Endothelial cell of umbilical vein (primary cell): ENCODE measurements around the gene HOXA4. TPM values are rescaled to one million over a fixed set of nuclear protein-coding genes. Genes with fewer than 3 reads are reported as not detected.

Experiments used
- BruUV-seq: library from RNA; stranded (reverse); fragments of 400-500 nt; replicated peaks from 2 replicates; lab custom pipeline; 2021; lab: Mats Ljungman, UMichigan
- CTCF ChIA-PET: fragments of 300-600, 350-600 bp; sonication (Branson Sonifier 250); formaldehyde crosslinking; loops from one replicate; lab custom pipeline; 2021; ENCODE audit warnings: antibody characterized with exemption, inconsistent platforms; lab: Charles Lee
- POLR2A ChIA-PET: fragments of 300-600, 350-600 bp; sonication (Branson Sonifier 250); formaldehyde crosslinking; loops from one replicate; lab custom pipeline; 2021; ENCODE audit warnings: antibody characterized with exemption, inconsistent platforms; lab: Charles Lee
- DNase-seq: peaks from one replicate; pipeline ENCODE4 v3.0.0-alpha.2; 2011; ENCODE audit warnings: low read depth, low spot score
- FAIRE-seq: peaks from 2 replicates; lab custom pipeline; 2011; peaks lifted over from hg19 to GRCh38; lab: Jason Lieb, UNC
- H2AFZ ChIP-seq: 2 replicates; pipeline ENCODE4 v1.6.0; 2012; ENCODE audit warnings: low read depth, low read length, control low read depth, inconsistent platforms
- H3K27ac ChIP-seq: 2 replicates; pipeline ENCODE4 v1.5.1; 2011; ENCODE audit warnings: low read depth, mild to moderate bottlenecking, control low read depth, low read length, moderate library complexity; ENCODE audit not compliant: insufficient read depth
- H3K27me3 ChIP-seq, 2 experiments: 2 replicates each; pipeline versions ENCODE4 v1.6.0 to v1.6.1; 2011; ENCODE audit warnings: low read length in 2 of 2, mixed read lengths in 1 of 2; ENCODE audit not compliant: control insufficient read depth in 2 of 2, insufficient read depth in 2 of 2
- H3K36me3 ChIP-seq, 2 experiments: 2 replicates in 1 of 2; 3 replicates in 1 of 2; pipeline ENCODE4 v1.5.1; 2011; ENCODE audit warnings: low read length in 2 of 2, mild to moderate bottlenecking in 1 of 2, moderate library complexity in 1 of 2; ENCODE audit not compliant: control insufficient read depth in 2 of 2, insufficient read depth in 2 of 2; ENCODE audit errors: extremely low read depth in 1 of 2
- H3K4me1 ChIP-seq: 3 replicates; pipeline ENCODE4 v1.5.1; 2011; ENCODE audit warnings: mild to moderate bottlenecking, low read length; ENCODE audit not compliant: control insufficient read depth, insufficient read depth; ENCODE audit errors: extremely low read depth
- H3K4me2 ChIP-seq: 2 replicates; pipeline ENCODE4 v1.6.1; 2011; ENCODE audit warnings: low read length, control low read depth, mixed read lengths; ENCODE audit not compliant: insufficient read depth
- H3K4me3 ChIP-seq, 3 experiments: fragments of 200-600 bp in 1 of 3; sonication (generic), shearing (Covaris generic) in 1 of 3; replicated peaks in 1 of 3; 2 replicates each; pipeline ENCODE4 v1.5.1; 2011 to 2016; ENCODE audit warnings: control low read depth in 3 of 3, low read length in 3 of 3, mild to moderate bottlenecking in 2 of 3, inconsistent platforms in 1 of 3, low read depth in 1 of 3, moderate library complexity in 1 of 3; ENCODE audit not compliant: insufficient read depth in 1 of 3
- H3K79me2 ChIP-seq: 2 replicates; pipeline ENCODE4 v1.6.0; 2012; ENCODE audit warnings: low read length, inconsistent platforms; ENCODE audit not compliant: control insufficient read depth, insufficient read depth
- H3K9ac ChIP-seq: replicated peaks from 2 replicates; pipeline ENCODE3; 2011; ENCODE audit warnings: low read length, control low read depth; ENCODE audit not compliant: insufficient read depth; ENCODE audit errors: extremely low read depth
- H3K9me1 ChIP-seq: replicated peaks from 3 replicates; pipeline ENCODE4 v1.6.0; 2011; ENCODE audit warnings: mild to moderate bottlenecking, low read length; ENCODE audit not compliant: control insufficient read depth, insufficient read depth; ENCODE audit errors: extremely low read depth
- H3K9me3 ChIP-seq: replicated peaks from 2 replicates; pipeline ENCODE4 v1.5.1; 2012; ENCODE audit warnings: low read length, inconsistent platforms; ENCODE audit not compliant: control insufficient read depth, insufficient read depth
- H4K20me1 ChIP-seq: replicated peaks from 2 replicates; pipeline ENCODE3; 2011; ENCODE audit warnings: mild to moderate bottlenecking, low read length; ENCODE audit not compliant: control insufficient read depth, insufficient read depth; ENCODE audit errors: extremely low read depth
- CTCF ChIP-seq, 2 donors: IDR thresholded peaks; 1 replicate in 1 of 2; 2 replicates in 1 of 2; pipeline ENCODE4 v1.5.1; 2011; ENCODE audit warnings: low read length in 2 of 2, mild to moderate bottlenecking in 2 of 2, moderate library complexity in 2 of 2, control low read depth in 1 of 2, inconsistent platforms in 1 of 2, low read depth in 1 of 2; ENCODE audit not compliant: insufficient read depth in 1 of 2; ENCODE audit errors: extremely low read depth in 1 of 2
- EZH2 ChIP-seq: IDR thresholded peaks from 2 replicates; pipeline ENCODE4 v1.6.1; 2012; ENCODE audit warnings: borderline replicate concordance, low read depth, mild to moderate bottlenecking, moderate library complexity, low read length, inconsistent platforms; ENCODE audit not compliant: severe bottlenecking
- FOS ChIP-seq: IDR thresholded peaks from 2 replicates; pipeline ENCODE4 v1.6.1; 2011; ENCODE audit warnings: mild to moderate bottlenecking, low read length, moderate library complexity, borderline replicate concordance; ENCODE audit not compliant: insufficient read depth
- JUN ChIP-seq: IDR thresholded peaks from 2 replicates; pipeline ENCODE4 v1.6.1; 2011; ENCODE audit warnings: borderline replicate concordance, low read depth; ENCODE audit not compliant: insufficient read length, insufficient read depth
- MAX ChIP-seq: IDR thresholded peaks from 2 replicates; pipeline ENCODE4 v1.6.1; 2011; ENCODE audit not compliant: insufficient read depth, insufficient read length
- POLR2A ChIP-seq: IDR thresholded peaks from 2 replicates; pipeline ENCODE4 v1.6.1; 2012; ENCODE audit warnings: low read depth, mild to moderate bottlenecking, control low read depth, low read length
- POLR2AphosphoS5 ChIP-seq: IDR thresholded peaks from 2 replicates; pipeline ENCODE4 v1.6.1; 2012; ENCODE audit warnings: low read depth, mild to moderate bottlenecking, control low read depth, low read length, moderate library complexity; ENCODE audit not compliant: insufficient read depth
- dilution Hi-C: fragments of 300-500 bp; cut with MboI; formaldehyde crosslinking; loops from one replicate; pipeline ENCODE4 v1.15.0; 2019; ENCODE audit warnings: low sequenced_read_pairs; ENCODE audit not compliant: extremely low pct_ligation_motif_present
- intact Hi-C: fragments of 100-400 bp; cut with micrococcal nuclease; formaldehyde crosslinking; loops from one replicate; pipeline ENCODE4 v1.10.0; 2022
- polyA plus RNA-seq, 4 experiments: library from polyadenylated mRNA; depleted of rRNA in 3 of 4; stranded (reverse) in 3 of 4; unstranded in 1 of 4; fragments of >200 nt; gene quantifications; 2 replicates each; pipeline versions ENCODE4 v1.2.1 to v1.2.3, GENCODE V29; 2011 to 2012; ENCODE audit warnings: missing spikeins in 1 of 4
- total RNA-seq: library from RNA; stranded (reverse); gene quantifications from 2 replicates; pipeline ENCODE4 v1.2.3, GENCODE V29; 2021

Gene HOXA4
- total and polyA plus RNA-seq, 2 donors (not counting 3 experiments of a cell fraction or from before 2014, with no cell fraction given) = 4.9 to 8.1 TPM

GRCh38 chr7:27156508-27156898, 25.9 kb upstream of the HOXA4 start, which contains the start of gene HOXA7:
TSS of gene HOXA7 (minus strand) at chr7:27156675. CDS start at chr7:27156545, 130 bp downstream.
- FAIRE-seq (peak; percentile 88), DNase-seq (peak; percentile 88)
- Histone ChIP-seq H3K4me1 (peaks cover 69% of the 10 kb centered on the region), H3K9me1 (no peaks in the 10 kb centered on the region), H3K9me3 (no peaks in the 10 kb centered on the region), H3K4me2 (peak within 1 kb of the TSS; percentile 92), H3K27me3 (no peaks in the 10 kb centered on the region), H4K20me1 (no peaks in the 10 kb centered on the region), H3K27ac (peak within 1 kb of the TSS; percentile 96), H2AFZ (peak within 1 kb of the TSS; percentile 58), H3K79me2 (peaks cover 77% of the 10 kb centered on the region), H3K36me3 (no peaks in the 10 kb centered on the region), H3K9ac (peak within 1 kb of the TSS; percentile 78), H3K4me3 (peak within 1 kb of the TSS; percentile 59 to 76 (median 60))
- intact Hi-C loops = loop anchor here (5.0 kb wide), 1 partner anchor 999 kb away; no protein-coding TSS in a partner anchor
- ChIA-PET CTCF (interaction anchor here (0.6 to 4.1 kb wide), 13 partner anchors 13 to 1066 kb away, joined by 3 to 48 read pairs (median 4); partner anchors contain the start of genes HOXA10 and HOXA5), POLR2A (interaction anchor here (0.5 to 1.7 kb wide), 3 partner anchors 12 to 957 kb away, joined by 3 to 5 read pairs (median 4); no protein-coding TSS in a partner anchor)
- peak; percentile 13 for TF ChIP-seq POLR2A
- peak; percentile 99 for TF ChIP-seq MAX
- no peak for TF ChIP-seq EZH2
- no TSS peak for BruUV-seq
- dilution Hi-C loops = loop anchor here (25.0 kb wide), 1 partner anchor 969 kb away; no protein-coding TSS in a partner anchor

DNA sequence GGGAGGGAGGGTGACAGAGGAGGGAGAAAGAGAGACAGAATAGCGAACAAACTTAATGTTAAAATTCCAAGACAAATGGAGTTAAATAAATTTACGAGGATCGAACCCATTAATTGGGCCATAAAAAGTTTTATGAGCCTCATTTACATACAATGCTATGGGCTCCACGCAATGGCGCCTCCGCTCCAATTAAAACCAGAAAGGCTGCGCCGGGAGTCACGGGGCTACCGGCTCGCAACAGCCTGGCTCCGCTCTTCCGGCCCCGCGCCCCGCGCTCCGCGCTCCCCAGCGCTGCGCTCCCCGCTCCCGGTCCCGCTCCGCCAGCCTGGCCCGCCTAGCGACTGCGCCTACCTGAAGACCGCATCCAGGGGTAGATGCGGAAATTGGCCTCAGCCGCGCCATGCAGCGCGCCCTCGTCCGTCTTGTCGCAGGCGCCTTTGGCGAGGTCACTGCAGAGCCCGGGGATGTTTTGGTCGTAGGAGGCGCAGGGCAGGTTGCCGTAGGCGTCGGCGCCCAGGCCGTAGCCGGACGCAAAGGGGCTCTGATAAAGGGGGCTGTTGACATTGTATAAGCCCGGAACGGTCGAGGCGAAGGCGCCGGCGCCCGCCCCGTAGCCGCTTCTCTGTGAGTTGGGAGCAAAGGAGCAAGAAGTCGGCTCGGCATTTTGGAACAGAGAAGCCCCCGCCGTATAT, 25.4 kb upstream of the HOXA4 start:
- POLR2A ChIA-PET = interaction anchor here (0.6 to 1.4 kb wide), 2 partner anchors 35 to 956 kb away, joined by 4 to 7 read pairs; no protein-coding TSS in a partner anchor
- Histone ChIP-seq H3K9ac (peak overlapping the region; percentile 78), H2AFZ (peak overlapping the region; percentile 58), H3K27me3 (no peaks in the 10 kb centered on the region), H3K36me3 (no peaks in the 10 kb centered on the region), H3K79me2 (peaks cover 83% of the 10 kb centered on the region), H4K20me1 (no peaks in the 10 kb centered on the region), H3K4me1 (peaks cover 69% of the 10 kb centered on the region), H3K9me3 (no peaks in the 10 kb centered on the region), H3K4me2 (peak overlapping the region; percentile 92), H3K4me3 (peak overlapping the region; percentile 59 to 76 (median 60)), H3K27ac (peak overlapping the region; percentile 96), H3K9me1 (no peaks in the 10 kb centered on the region)
- BruUV-seq = TSS peak; percentile 29
- intact Hi-C loops = loop anchor here (5.0 kb wide), 1 partner anchor 999 kb away; no protein-coding TSS in a partner anchor
- peak; percentile 79 for DNase-seq
- dilution Hi-C loops = loop anchor here (25.0 kb wide), 1 partner anchor 969 kb away; no protein-coding TSS in a partner anchor
- TF ChIP-seq CTCF (IDR thresholded peaks at IDR 0.05; ENCODE audit: extremely low read depth in 1 of 2, insufficient read depth in 1 of 2, low read depth in 1 of 2, low read length in 2 of 2) = no peak
- TF ChIP-seq JUN = no peak
- TF ChIP-seq FOS = no peak
- TF ChIP-seq POLR2A = peak; percentile 8
- peak; percentile 16 for TF ChIP-seq POLR2AphosphoS5
- FAIRE-seq = no peak
- CTCF ChIA-PET = interaction anchor here (0.8 to 4.1 kb wide), 17 partner anchors 11 to 1294 kb away, joined by 3 to 48 read pairs (median 4); partner anchors contain the start of genes HOXA10, HOXA11 and HOXA5
